MV-4-11 (cell line): Measurements from ENCODE around the gene NSUN5.
"Not testable (repeated sequence)": the region's sequence is repeated elsewhere in the genome, so short reads cannot be mapped to it uniquely, and the experiment has no call there.

Source experiments
- DNase-seq: peaks from one replicate; lab custom pipeline; 2025; lab: John Stamatoyannopoulos, UW

The NSUN5 gene

DNA sequence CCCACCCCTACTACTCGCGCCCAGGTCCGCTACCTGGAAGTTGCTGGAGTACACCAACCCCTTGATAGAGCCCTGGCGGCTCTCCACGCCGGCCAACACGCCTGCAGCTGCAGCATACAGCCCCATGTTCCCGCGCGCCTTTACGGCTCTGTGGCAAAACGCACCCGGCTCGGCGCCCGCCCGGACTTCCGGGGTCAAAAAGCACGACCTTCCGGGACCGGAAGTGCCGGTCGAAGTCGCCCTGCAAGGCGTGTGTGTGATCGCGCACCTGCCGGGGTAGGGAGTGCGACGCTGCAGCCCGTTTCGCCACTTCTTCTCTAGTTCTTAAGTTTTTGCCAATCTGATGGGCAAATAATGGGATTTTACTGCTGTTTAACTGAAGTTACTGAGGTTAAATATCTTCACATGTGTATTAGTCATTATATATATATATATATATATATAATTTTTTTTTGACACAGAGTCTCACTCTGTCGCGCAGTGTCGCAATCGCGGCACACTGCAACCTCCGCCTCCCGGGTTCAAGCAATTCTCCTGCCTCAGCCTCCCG is at the start of gene NSUN5:
Gene NSUN5, minus strand, starts transcription at position 162 of the 550 bp plus-strand sequence. Its CDS starts 36 bp downstream, at position 126.
- peak; percentile 89 for DNase-seq

DNA sequence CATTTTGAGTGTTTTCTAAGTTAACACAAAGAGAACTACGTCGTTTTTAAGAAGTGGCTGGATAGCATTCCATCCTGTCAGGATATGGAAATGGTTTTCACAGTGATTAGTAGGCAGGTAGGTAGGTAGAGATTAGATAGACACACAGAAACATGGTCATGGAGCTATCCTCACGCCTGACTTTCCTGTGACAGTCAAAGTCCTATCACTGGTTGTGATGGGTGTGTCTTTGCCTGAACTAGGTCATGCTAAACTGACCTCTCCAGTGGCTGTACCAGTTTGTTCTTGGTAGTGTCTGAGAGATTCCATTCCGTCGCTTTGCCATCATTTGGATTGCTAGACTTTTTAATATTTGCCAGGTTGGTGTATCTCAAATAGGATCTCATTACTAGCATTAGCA is 47.5 kb upstream of the NSUN5 start:
- DNase-seq: no peak

DNA sequence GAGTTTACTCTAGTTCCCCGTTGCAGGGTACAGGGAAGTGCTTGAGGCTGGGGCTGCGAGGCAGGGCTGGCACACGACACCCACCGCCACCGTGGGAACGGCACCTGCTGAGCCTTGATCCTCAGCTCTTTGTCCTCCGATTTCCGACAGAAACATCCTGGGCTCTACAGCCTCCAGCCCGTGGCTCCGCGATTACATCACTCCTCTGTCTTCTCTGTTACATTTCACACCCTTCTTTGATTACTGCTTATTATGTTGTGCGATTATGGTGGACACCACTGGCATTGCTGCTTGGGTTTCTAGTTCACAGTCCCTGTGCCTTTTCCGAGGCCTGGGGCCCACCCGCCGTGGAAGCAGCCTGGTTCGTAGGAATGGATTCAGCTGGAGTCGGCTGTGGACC is 46.2 kb upstream of the NSUN5 start:
- DNase-seq: no peak

DNA sequence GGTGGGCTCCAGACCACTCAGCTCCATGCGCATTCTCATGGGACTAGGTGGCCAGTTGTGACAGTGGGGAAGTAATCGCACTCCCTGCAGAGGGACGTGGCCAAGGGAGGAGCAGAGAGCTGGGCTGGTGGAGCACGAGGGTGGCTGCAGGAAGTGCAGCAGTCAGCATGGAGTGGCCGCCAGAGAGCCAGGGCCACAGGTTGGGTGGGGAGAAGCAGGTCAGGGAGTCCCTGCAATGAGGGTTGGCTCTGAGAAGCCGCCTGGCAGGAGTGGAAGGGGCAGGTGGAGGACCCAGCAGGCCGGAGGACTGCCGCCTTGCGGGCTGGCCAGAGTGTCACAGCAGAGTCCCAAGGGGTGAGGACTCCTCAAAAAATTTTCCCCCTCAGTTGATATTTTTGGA is 45.6 kb upstream of the NSUN5 start:
- no peak for DNase-seq

DNA sequence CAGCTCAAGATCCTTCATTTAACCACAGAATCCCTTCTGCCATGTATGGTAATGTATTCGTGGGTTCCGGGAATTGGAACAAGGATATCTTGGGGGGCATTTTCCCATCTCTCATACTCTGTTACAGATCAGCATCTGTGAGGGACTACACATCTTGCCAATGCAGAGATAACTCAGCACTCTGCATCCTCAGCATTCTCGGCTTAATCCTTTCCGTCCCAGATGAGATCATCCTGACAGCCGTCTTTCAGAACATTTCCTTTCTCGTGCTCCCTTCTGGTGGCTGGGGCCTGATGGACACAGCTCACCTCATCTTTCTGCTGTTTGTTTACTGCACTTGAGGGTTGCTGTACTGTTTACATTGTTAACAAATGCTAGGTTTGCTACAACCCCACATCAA is 44.6 kb upstream of the NSUN5 start:
- no peak for DNase-seq

DNA sequence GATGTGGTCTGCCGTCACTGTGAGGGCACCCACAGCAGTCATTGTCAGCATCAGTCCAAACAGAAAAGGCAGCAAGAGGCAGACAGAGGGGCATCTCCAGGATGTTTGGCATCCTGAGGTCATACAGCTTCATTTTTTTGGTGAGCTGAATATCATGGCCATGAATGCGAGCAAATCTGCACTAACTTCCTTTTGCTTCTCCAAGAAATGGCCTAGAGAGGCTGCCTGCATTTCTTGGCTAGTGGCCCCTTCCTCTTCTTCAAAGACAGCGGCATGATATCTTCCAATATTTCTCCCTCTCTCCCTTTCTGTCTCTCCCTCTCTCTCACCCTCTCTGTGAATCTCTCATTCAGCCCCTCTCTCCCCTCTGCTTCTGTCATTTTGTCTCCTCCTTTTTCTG is 44.2 kb upstream of the NSUN5 start:
- no peak for DNase-seq

DNA sequence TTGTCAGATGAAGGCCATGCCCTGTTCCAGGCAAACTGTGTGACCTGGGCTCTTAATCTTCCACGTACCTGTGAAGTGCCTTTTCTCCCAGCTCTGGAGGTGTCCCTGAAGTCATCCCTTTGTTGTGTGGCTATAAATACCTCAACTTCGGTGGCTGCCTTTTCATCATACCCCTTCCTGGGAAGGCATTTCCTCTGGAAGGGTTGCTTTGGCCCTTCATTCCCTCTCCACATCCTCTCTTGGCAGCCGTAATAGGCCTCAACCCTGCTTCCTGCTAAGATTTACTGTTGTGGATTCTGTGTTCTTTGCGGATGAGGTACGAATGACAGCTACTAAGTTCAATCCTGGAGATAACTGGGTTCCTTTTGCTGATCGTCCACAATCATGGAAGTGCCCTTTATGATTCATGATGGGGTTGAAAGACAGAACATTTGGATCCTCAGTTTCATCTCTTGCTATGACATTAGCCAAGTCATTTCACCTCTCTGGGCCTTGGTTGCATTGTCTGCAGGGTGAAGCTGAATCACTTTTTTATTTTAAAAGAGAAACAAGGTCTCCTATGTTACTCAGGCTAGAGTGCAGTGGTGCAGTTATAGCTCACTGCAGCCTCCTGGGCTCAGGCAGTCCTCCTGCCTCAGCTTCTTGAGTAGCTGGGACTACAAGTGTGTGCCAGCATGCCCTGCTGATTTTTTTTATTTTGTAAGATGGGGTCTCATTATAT is 43.0 kb upstream of the NSUN5 start:
- no peak for DNase-seq

DNA sequence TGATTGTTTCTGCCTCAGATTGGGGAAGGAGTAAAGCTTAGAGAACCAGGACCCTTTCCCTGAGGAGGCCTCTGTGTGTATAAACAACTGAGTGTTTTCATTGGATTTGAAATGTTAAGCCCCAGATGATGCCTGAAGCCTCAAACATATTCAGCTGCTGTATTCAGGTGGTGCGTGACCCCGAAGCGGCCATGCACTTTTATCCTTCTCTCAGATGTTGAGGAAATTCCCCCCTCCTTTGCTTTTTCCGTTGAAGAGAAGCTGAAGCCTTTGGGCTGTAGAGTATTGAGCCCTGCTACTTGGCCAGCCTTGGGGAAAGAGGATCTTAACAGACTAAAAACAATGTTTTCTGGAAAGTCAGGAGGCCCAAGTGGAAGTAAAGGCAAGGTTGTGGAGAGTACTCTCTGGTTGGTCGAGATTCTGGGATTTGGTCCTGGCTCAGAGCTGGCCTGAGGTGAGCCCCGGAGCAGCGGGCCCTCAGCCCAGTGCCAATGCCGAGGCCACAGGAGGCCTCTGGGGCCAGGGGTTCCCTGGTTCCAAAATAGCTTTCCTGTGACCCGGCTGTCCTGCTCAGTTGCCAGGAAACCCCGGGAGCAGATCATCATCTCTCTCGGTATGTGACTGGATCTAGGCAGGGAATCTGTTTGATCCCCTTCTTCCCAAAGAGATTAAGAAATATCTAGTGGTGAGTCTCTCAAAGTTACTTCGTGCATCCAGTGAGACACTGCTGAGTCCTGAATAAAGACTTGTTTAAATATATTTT is 41.9 kb upstream of the NSUN5 start:
- DNase-seq: no peak

DNA sequence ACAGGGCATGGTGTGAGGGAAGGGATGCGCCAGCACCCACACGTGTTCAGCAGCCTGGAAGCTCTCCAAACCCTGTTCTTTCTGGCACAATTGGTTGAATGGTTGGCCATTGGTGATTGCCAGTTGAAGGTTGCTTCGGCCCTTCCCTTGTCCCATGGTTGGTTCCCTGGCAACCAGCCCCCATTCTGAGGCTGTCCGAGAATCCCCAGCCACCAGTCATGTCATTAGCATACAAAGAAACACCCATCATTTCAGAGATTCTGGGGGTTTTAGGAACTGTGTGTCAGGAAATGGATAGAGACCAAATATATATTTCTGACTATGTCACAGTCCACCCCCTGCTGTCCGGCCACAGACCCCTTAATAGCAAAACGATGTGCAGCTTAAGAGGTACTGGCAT is 41.1 kb upstream of the NSUN5 start:
- DNase-seq: no peak

DNA sequence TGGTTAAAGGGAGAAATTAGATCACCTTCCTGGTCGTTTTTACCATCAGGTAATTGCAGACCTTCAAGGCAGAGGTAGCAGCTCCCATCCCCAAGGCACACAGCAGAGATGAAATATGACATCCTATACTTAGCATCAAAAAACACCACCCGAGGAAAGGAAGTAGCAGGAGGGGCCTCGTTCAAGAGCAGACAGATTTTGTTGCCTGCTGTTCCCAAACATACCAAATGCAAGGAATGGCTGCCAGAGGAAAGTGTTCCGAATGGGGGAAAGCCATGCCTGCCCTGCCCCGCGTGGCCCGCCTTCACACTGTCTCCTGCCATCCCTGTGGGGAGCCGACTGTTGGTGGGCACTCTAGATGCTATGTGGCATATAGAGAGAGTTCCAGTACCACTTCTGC is 37.3 kb upstream of the NSUN5 start:
- no peak for DNase-seq

DNA sequence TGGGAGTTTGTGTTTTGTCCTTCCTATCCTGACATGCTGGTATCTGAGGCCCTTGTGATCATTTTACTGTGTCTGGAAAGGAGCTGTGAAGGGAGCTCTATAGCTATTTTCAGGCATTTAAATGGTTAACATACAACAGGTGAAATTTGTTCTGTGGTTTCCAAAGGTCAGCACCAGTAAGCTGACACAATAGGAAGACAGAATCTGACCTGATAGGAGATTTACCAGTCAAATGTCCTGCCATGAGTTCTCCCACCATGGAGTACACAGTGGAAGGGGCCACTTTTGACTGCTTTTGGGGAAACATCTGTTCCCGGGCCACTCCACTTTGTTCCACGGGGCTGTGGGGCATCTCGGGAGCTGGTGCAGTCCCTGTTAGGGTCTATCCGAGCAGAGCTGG is 36.9 kb upstream of the NSUN5 start:
- DNase-seq: no peak

DNA sequence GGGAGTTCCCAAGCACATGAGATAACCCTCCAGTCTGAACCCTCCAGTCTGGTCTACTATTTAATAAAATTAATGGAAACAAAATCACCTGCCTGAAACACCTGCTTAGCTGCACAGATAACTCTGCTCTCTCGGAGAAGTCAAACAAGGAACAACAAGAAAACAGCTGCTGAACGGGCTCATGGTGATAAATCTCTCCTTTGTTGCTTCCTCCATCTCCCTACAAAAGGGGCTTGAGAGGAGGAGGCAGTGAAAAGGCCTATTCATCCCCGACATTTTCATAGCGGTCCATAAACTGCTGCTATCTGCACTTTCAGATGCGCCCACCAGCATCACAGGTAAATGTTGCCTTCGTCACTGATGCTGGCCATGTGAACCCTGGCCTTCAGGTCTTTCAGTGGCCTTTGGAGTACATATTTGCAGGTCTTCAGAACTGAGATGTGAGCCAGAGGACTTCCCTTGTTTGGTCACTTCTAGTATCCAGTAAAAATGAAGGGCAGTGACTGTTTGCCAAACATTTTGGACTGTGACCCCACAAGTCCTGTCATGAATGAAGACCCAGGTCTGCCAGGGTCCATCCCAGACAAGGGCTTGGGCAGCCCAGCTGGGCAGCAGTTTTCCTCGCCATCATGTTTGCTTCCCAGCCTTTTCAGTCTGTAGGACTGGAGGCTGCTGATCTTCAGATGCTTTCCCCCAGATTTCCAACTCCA is 35.2 kb upstream of the NSUN5 start:
- no peak for DNase-seq

DNA sequence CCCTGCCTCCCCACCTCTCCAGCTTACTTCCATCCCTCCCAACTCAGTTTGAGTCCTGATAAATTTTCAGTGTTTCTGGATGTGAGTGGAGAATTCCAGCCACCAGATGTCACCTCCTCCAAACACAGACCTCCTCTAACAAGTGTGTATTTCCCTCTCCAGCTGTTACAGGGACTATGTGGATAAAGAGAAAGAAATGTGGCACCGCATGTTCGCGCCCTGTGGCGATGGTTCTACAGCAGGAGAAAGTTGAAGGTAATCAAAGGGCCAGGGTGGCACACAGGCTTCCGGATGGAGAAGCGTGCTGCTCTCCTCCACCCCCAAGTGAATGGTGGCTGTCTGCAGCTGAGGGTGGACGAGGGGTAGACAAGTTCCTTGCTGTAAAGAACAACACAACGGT is 34.0 kb upstream of the NSUN5 start:
- peak; percentile 5 for DNase-seq

DNA sequence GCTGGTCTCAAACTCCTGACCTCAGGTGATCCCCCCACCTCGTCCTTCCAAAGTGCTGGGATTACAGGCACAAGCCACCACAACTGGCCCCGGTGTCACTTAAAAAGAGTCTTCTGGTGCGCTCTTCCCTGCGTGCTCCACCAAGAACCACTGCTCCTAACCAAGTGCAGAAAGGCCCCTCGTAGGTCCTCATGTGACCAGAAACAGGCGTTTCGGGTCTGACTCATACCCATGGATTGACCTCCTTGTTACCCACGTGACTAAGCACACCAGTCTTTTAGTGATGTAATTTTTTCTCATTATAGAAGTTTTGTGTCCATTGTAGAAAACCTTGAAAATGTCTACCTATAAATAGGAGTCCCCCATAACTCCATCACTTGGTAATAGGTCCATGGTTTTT is 33.3 kb upstream of the NSUN5 start:
- DNase-seq: peak; percentile 92

DNA sequence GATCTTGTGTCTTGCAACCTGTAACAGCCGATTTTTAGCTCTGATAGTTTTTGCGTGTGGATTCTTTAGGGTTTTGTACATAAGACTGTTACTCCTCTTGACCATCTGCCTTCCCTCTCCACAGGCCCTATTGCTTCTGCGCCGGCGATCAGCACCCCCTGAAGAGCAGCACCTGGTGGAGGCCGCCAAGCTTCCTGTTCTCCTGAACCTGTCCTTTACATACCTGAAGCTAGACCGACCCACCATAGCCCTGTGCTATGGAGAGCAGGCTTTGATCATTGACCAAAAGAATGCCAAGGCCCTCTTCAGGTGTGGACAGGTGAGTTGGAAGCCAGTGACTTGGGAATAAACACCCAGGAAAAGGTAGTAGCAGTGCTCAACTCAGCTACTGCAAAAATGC is 31.9 kb upstream of the NSUN5 start:
- DNase-seq: no peak

DNA sequence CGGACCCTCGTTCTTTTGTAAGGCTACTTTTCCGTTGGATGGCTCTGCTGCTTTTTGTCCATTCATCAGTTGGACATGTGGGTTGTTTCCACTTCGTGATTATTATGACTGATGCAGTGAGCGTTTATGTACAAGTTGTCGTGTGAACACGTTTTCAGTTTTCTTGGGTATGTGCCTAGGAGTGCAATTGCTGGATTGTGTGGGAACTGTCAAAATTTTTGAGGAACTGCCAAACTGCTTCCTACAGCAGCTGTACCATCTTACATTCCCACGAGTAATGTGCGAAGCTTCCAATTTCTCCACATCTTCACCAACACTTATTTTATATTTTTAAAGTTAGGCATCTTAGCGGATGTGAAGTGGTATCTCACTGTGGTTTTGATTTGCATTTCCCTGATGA is 29.7 kb upstream of the NSUN5 start:
- no peak for DNase-seq

DNA sequence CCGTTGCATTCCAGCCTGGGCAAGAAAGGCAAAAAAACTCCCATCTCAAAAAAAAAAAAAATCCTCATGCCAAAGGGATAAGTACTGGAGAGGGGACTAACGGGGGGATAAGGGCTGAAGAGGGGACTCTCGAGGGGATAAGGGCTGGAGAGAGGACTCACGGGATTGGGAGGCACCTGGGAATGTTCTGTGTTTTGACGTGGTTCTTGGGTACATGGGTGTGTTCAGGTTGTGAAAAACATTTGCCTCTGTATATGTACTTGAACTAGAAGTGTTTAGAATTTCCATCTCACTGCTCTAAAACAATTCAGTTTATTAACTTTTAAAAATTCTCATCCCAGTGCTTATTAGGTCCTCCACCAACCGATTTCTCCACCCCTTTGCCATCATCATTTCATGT is 23.8 kb upstream of the NSUN5 start:
- no peak for DNase-seq

DNA sequence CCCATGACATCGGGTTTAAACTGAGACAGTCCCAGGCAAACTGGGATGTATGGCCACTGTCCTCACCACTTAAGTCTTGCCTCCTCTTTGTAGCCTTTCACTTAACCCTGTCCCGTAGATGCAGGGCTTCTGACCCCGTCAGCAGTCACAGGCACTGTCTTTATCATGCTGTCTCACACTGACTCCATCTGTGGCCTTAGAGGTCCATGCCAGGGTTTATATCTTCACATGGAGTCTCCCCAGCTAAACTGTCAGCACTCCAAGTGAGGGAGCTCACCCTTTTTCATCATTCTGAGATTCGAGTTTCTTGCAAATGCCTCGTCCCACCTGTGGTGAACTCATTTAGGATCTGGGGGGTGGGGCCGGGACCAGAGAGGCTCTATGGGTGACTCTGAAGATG is 22.1 kb upstream of the NSUN5 start:
- DNase-seq: no peak

DNA sequence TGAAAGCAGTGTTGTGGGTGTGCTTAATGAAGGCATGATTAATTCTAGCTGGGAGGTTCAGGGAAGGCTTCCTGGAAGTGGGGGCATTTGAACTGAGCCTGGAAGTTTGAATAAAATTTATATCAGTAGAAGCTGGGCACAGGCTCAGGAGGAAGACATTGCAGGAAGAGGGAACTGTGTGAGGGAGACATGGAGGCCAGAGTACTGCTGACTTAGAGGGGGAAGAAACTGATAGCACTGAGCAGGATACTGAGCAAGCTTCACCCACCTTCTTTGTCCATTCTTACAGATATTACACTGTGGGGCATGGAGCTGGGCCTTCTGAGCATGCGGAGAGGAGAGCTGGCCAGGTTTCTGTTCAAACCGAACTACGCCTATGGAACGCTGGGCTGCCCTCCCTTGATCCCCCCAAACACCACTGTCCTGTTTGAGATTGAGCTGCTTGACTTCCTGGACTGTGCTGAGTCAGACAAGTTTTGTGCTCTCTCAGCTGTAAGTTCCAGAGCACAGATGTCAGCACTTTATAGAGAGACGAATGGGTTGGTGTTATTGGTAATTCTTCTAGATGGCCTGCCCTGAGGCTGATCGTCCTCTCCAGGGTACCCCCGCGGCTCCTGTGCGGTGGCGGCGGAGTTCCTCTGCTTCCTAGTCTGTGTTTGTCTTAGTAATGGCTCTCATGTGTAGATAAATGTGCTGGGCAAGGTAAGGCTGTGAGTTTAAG is 21.4 kb upstream of the NSUN5 start:
- no peak for DNase-seq

DNA sequence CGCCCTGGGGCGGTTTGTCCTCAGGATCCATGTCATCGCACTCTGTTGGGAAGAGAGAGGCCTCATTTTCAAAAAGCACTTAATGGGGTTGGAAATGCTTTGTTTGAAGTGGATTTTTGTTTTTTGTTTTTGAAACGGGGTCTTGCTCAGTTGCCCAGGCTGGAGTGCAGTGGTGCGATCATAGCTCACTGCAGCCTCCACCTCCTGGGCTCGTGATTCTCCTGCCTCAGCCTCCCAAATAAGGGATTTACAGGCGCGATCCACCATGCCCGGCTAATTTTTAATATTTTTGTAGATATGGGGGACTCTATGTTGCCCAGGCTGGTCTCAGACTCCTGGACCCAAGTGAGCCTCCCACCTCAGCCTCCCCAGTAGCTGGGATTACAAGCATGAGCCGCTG is 20.1 kb upstream of the NSUN5 start:
- DNase-seq: no peak

DNA sequence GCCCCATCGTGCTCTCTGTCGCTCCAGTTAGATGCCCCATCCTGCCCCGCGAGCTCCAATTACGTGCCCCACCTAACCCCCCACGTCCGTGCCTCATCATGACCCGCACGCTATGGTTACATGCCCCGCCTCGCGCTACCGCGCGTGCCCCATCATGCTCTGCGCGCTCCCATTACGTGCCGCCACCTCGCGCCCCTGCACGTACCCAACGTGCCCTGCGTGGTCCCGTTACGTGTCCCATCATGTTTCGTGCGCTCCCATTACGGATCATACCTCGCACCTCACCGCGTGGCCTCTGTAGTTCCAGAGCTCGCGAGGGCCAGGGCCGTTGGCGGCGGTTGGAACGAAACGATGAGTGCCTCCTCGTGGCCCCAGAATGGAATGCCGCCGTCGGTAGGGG is 19.3 kb upstream of the NSUN5 start, which contains the start of the genes FKBP6 and TRIM50:
Gene FKBP6, plus strand, starts transcription at position 240 of the 400 bp plus-strand sequence. CDS start 268 bp downstream, outside the sequence.
Gene TRIM50, minus strand, starts transcription at position 161 of the 400 bp plus-strand sequence. CDS start 3,295 bp downstream, outside the sequence.
- DNase-seq: not testable (repeated sequence)

DNA sequence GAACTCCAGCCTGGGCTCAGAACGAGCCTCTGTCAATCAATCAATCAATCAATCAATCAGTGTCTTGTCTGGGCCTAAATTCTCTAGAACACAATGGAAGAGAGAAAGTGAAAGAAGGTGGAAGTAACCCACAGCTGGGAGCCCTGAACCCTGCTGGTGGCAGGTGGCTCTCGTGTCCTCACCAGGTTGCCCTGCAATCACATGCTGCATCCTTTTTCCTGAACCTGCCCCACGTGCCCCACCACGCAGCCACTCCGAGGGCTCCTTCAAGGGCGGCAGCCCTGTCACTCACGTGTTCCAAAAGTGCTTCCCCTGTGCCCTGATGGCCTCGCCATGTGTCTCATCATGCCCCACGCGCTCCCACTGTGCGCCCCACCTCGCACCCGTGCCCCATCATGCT is 18.8 kb upstream of the NSUN5 start:
- DNase-seq: not testable (repeated sequence)
